Activated T-helper 2 cell treated with anti-CD3 and anti-CD28 coated beads, Interferon-gamma antibody, Interleukin-2, Interleukin-4, amounts not matched to agents 10 μg/mL and 5 μg/mL and 100 μg/mL, durations not matched to agents 14 hours and 24 hours and 36 hours (primary cell): ENCODE data around the gene ADCYAP1. TPM values are rescaled to one million over a fixed set of nuclear protein-coding genes. Genes with fewer than 3 reads are reported as not detected.

Source experiments
- DNase-seq: peaks from one replicate; pipeline ENCODE4 v3.0.0; 2021; ENCODE audit warnings: low spot score
- H3K27ac Mint-ChIP-seq: one replicate; pipeline ENCODE4 v1.8.0; 2021; ENCODE audit warnings: mixed read lengths
- H3K27me3 Mint-ChIP-seq: one replicate; pipeline ENCODE4 v1.8.0; 2021; ENCODE audit warnings: low read depth, mixed read lengths
- H3K36me3 Mint-ChIP-seq: one replicate; pipeline ENCODE4 v1.8.0; 2021; ENCODE audit warnings: low read depth, mixed read lengths
- H3K4me1 Mint-ChIP-seq: one replicate; pipeline ENCODE4 v1.8.0; 2021; ENCODE audit warnings: low read depth, mixed read lengths
- H3K4me3 Mint-ChIP-seq: one replicate; pipeline ENCODE4 v1.8.0; 2021; ENCODE audit warnings: low read depth, mild to moderate bottlenecking, moderate library complexity, mixed read lengths
- H3K9me3 Mint-ChIP-seq: one replicate; pipeline ENCODE4 v1.8.0; 2021; ENCODE audit warnings: mixed read lengths
- intact Hi-C: fragments of 100-400 bp; cut with micrococcal nuclease; formaldehyde crosslinking; loops from one replicate; pipeline ENCODE4 v1.15.1; 2023
- total RNA-seq: library from RNA; stranded (reverse); gene quantifications from 2 replicates; pipeline ENCODE4 v1.2.3, GENCODE V29; 2022

The ADCYAP1 gene
- total RNA-seq, 1 donor from 2014 or later = not detected

DNA sequence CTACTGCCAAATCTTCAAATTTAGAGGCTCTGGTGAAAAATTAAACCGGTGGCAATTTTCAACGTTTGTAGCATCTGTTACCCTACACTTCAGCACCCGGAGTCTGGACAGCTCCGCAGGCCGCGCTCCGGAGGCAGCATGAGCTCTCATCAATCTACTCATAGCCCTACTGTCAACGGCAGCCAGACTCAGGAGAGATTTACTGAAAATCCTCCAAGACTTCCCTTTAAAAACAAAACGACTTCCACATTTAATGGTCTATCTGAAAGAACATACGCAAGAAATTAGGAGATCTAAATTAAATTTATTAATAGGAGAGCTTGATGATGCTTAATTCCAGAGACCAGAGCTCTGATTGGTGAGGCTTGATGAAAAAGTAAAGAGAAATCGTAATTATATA, 970 bp upstream of the ADCYAP1 start:
- intact Hi-C loops = no loop called here
- peaks cover 63% of the 10 kb centered on the region for H3K27me3 Mint-ChIP-seq
- peak; percentile 30 for DNase-seq
- peaks cover 3% of the 10 kb centered on the region for H3K9me3 Mint-ChIP-seq
- peak overlapping the region; percentile 16 for H3K27ac Mint-ChIP-seq
- peaks cover 6% of the 10 kb centered on the region for H3K4me1 Mint-ChIP-seq
- peaks cover under 1% of the 10 kb centered on the region for H3K36me3 Mint-ChIP-seq
- H3K4me3 Mint-ChIP-seq = no peak overlapping the region

DNA sequence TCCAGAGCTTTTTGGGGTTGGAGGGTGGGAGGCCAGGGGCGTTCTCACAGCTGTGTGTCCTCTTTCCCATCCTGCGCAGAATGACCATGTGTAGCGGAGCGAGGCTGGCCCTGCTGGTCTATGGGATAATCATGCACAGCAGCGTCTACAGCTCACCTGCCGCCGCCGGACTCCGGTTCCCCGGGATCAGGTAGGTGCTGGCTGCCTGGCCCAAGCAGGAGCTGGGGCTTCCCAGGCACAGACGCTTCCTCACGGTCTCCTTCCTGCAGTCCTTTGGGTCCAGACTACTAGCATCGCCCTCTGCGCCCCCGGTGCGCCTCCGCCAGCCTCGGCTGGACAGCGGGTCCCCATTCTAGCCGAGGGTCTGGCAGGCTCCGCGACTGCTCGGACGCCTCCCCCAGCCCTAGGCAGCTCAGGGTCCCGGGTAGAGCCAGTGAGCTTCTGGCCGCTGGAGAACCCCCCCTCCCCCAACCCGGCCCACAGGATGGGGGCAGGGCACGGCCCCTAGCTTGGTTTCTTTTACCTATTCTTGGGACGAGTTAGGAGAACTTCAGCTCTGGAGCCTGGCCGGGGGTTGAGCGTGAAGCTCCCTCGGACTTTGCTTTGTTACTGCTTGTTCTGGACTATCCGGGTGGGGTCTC, 756 bp downstream of the ADCYAP1 start:
- intact Hi-C loops = no loop called here
- Mint-ChIP-seq H3K27ac (no peak overlapping the region), H3K4me3 (no peak overlapping the region)

GRCh38 chr18:905948-906415, 1.3 kb downstream of the ADCYAP1 start:
- Mint-ChIP-seq H3K9me3 (peaks cover 3% of the 10 kb centered on the region), H3K36me3 (peaks cover 3% of the 10 kb centered on the region), H3K27me3 (peaks cover 75% of the 10 kb centered on the region), H3K4me3 (no peak overlapping the region), H3K27ac (no peak overlapping the region), H3K4me1 (peaks cover 9% of the 10 kb centered on the region)
- intact Hi-C loops = no loop called here
- DNase-seq = no peak

More for the DNA sequence above, 756 bp downstream of the ADCYAP1 start:
- DNase-seq = no peak
- Mint-ChIP-seq H3K9me3 (peaks cover 3% of the 10 kb centered on the region), H3K4me1 (peaks cover 9% of the 10 kb centered on the region), H3K36me3 (peaks cover 3% of the 10 kb centered on the region), H3K27me3 (peaks cover 70% of the 10 kb centered on the region)

DNA sequence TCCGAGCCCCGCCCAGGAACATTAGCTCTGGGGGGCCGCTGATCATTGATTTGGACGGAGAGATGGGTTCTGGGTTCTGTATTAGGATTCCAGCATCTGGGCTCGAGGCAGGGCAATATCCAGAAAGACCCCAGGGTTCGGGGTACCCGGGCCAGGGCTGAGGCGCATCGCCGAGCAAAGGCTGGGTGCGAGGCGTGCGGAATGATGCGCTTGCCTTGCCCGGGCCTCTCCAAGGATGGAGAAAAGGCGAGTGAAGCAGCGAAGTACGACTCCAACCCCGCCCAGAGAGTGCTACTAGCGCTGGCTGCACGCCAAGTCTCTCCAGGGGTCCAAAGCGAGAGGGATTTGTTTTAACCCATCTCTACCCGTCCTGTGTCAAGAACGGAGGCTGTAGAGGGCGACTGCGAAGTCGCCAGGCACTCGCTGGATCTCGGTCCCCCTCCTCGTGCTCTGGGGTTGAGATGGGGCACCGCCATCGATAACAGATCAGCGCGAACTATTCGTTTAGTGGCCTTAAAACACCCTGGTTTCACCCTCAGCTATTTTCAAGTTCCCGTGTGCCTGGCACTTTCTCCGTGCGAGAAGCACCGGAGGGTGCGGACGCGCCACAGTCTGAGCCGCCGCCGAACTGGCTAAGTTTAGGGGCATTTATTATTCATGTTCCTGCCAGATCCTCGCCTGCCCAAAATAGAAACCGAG, 1.9 kb downstream of the ADCYAP1 start:
- peaks cover 3% of the 10 kb centered on the region for H3K9me3 Mint-ChIP-seq
- H3K27ac Mint-ChIP-seq = no peak overlapping the region
- intact Hi-C loops = no loop called here

DNA sequence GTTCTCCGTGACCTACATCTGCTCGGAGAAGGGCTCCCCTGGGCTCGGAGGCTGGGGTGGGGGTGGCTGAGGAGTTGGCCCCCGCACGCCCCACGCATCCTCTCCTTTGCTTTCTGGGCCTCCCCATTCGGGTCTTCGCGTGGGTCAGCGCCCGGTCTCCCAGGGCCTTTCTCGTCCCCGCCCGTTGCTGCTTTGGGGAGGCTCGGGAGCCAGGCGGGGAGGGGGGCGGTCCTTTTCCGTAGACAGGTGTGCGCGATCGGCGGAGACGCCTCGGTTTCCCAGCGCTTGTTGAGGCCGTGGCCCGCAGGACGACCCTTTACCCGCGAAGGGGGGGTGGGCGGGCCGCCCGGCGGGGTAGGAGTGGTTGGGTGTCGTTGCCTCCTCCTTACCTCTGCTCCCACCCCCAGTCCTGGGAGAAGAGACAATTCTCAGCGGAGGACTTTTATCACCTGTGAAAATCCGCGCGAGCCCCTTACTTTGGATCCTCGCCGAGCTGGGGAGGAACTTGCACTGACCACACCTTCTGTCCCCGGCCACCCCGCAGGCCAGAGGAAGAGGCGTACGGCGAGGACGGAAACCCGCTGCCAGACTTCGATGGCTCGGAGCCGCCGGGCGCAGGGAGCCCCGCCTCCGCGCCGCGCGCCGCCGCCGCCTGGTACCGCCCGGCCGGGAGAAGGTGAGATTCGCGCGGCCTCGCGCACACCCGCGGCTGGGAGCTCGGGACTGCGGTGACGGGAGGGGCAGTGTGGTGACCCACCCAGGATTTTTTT, 2.6 kb downstream of the ADCYAP1 start:
- H3K4me3 Mint-ChIP-seq = no peak overlapping the region
- H3K4me1 Mint-ChIP-seq = peaks cover 9% of the 10 kb centered on the region
- H3K27ac Mint-ChIP-seq = no peak overlapping the region
- H3K9me3 Mint-ChIP-seq = peaks cover 3% of the 10 kb centered on the region
- no peak for DNase-seq
- intact Hi-C loops = no loop called here
- peaks cover 3% of the 10 kb centered on the region for H3K36me3 Mint-ChIP-seq
- H3K27me3 Mint-ChIP-seq = peaks cover 80% of the 10 kb centered on the region

More for the DNA sequence above, 1.9 kb downstream of the ADCYAP1 start:
- H3K4me1 Mint-ChIP-seq = peaks cover 9% of the 10 kb centered on the region
- peak overlapping the region; percentile 13 for H3K4me3 Mint-ChIP-seq
- H3K27me3 Mint-ChIP-seq = peaks cover 79% of the 10 kb centered on the region
- H3K36me3 Mint-ChIP-seq = peaks cover 3% of the 10 kb centered on the region
- DNase-seq = no peak

GRCh38 chr18:907885-908757, 3.5 kb downstream of the ADCYAP1 start:
- H3K4me1 Mint-ChIP-seq = peaks cover 9% of the 10 kb centered on the region
- intact Hi-C loops = no loop called here
- no peak overlapping the region for H3K27ac Mint-ChIP-seq
- peak overlapping the region; percentile 51 for H3K4me3 Mint-ChIP-seq
- H3K36me3 Mint-ChIP-seq = peaks cover 3% of the 10 kb centered on the region
- DNase-seq = no peak
- peaks cover 79% of the 10 kb centered on the region for H3K27me3 Mint-ChIP-seq
- peaks cover 3% of the 10 kb centered on the region for H3K9me3 Mint-ChIP-seq

DNA sequence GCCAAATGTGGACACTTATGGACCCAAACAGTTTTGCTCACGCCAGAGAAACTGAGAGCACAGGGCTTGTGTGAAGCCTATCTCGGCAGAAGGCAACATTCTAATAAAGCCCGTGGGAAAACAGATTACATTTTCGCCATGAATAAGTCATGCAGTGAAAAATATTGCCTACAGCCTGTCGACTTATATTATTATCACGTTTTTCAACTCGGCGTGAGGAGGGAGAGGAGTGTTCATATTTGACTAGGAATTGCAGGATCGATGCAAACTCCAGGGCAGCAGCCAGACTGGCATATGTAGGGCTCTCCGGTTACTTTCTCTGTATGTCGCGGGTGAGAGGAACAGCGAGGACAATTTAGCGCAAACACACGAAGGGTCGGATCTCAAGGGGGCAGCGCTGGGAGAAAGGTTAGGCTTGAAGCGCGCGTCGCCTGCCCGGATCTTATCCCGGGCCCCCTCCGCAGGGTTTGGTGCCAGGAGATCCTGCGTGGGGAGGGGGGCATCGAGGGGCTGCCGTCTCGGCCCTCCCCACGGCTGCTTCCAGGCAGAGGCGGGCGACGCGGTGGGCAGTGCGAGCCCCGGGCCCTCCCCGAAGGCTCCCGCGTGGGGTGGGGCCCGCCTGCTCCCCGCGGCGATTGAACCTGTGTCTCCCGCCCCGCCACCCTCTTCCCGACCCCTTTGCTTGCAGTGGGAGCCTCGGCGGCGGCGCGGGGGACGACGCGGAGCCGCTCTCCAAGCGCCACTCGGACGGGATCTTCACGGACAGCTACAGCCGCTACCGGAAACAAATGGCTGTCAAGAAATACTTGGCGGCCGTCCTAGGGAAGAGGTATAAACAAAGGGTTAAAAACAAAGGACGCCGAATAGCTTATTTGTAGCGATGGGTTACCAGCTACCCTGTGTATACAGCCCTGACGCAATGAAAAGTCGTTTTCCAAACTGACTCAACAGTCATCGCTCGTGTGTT, 4.4 kb downstream of the ADCYAP1 start:
- no peaks in the 10 kb centered on the region for H3K9me3 Mint-ChIP-seq
- peaks cover 76% of the 10 kb centered on the region for H3K27me3 Mint-ChIP-seq
- H3K4me1 Mint-ChIP-seq = peaks cover 9% of the 10 kb centered on the region
- H3K36me3 Mint-ChIP-seq = peaks cover 3% of the 10 kb centered on the region
- no peak for DNase-seq
- H3K27ac Mint-ChIP-seq = no peak overlapping the region
- H3K4me3 Mint-ChIP-seq = peak overlapping the region; percentile 51
- intact Hi-C loops = no loop called here

DNA sequence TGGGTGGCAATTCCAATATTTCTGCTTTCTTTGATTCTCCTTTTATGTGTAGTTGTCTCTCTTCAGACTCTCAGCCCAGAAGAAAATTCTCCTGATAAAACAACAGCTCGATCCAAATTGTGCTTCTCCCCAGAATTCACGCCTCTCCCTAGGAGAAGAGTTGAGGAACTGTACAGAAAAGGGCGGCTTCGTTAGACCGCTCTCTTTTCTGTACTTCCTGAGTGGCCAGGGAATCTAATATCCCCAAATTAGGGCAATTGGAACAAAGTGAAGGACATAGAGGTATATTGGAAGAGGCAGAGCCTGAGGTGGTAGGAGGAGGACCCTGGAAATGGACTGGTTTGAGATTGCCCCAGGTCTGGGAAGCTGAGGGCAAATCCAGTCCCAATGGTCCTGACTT, 5.6 kb downstream of the ADCYAP1 start:
- Mint-ChIP-seq H3K4me3 (no peak overlapping the region), H3K36me3 (peaks cover 3% of the 10 kb centered on the region), H3K9me3 (no peaks in the 10 kb centered on the region), H3K27ac (no peak overlapping the region), H3K27me3 (peaks cover 68% of the 10 kb centered on the region), H3K4me1 (peaks cover 9% of the 10 kb centered on the region)
- intact Hi-C loops = loop anchor here (10.0 kb wide), 1 partner anchor 415 kb away; no protein-coding TSS in a partner anchor
- DNase-seq = no peak

- no peak for DNase-seq
- no peaks in the 10 kb centered on the region for H3K9me3 Mint-ChIP-seq
- no peak overlapping the region for H3K27ac Mint-ChIP-seq
- intact Hi-C loops = loop anchor here (10.0 kb wide), 1 partner anchor 416 kb away; no protein-coding TSS in a partner anchor
- peaks cover 66% of the 10 kb centered on the region for H3K27me3 Mint-ChIP-seq
- no peak overlapping the region for H3K4me3 Mint-ChIP-seq
- peaks cover 3% of the 10 kb centered on the region for H3K36me3 Mint-ChIP-seq
- H3K4me1 Mint-ChIP-seq = peaks cover 7% of the 10 kb centered on the region
These were observed 6.4 kb downstream of the ADCYAP1 start for GRCh38 chr18:911025-911424.

- DNase-seq = no peak
- Mint-ChIP-seq H3K27me3 (peaks cover 61% of the 10 kb centered on the region), H3K4me3 (no peak overlapping the region), H3K36me3 (peaks cover 3% of the 10 kb centered on the region), H3K4me1 (peaks cover 7% of the 10 kb centered on the region), H3K9me3 (no peaks in the 10 kb centered on the region), H3K27ac (no peak overlapping the region)
- intact Hi-C loops = loop anchor here (10.0 kb wide), 1 partner anchor 417 kb away; no protein-coding TSS in a partner anchor
These were observed 6.8 kb downstream of the ADCYAP1 start for GRCh38 chr18:911486-911885.

- Mint-ChIP-seq H3K36me3 (no peaks in the 10 kb centered on the region), H3K9me3 (no peaks in the 10 kb centered on the region), H3K4me1 (no peaks in the 10 kb centered on the region), H3K27me3 (peaks cover 28% of the 10 kb centered on the region), H3K27ac (no peak overlapping the region), H3K4me3 (no peak overlapping the region)
- intact Hi-C loops = loop anchor here (10.0 kb wide), 1 partner anchor 422 kb away; no protein-coding TSS in a partner anchor
- no peak for DNase-seq
These were observed 11.9 kb downstream of the ADCYAP1 start for GRCh38 chr18:916562-916961.
